Neural cell (in vitro differentiated cells): ENCODE data around the gene PLEKHG5.

Experiments used
- CTCF ChIP-seq: fragments of 450-650 bp; IDR thresholded peaks from 2 replicates; pipeline ENCODE4 v1.5.1; 2014; ENCODE audit warnings: antibody characterized with exemption, mild to moderate bottlenecking, moderate library complexity; ENCODE audit not compliant: poor library complexity, severe bottlenecking
- EP300 ChIP-seq: fragments of 450-650 bp; conservative IDR thresholded peaks from 2 replicates; pipeline ENCODE4 v1.6.1; 2014; ENCODE audit warnings: antibody characterized with exemption, mild to moderate bottlenecking, moderate library complexity; ENCODE audit not compliant: poor library complexity, severe bottlenecking
- EZH2 ChIP-seq: fragments of 200-600, 300-800 bp; shearing (Covaris generic), sonication (generic); IDR thresholded peaks from 2 replicates; pipeline ENCODE4 v1.6.1; 2014; ENCODE audit warnings: antibody characterized with exemption, low read length, borderline replicate concordance, mild to moderate bottlenecking; ENCODE audit not compliant: insufficient read depth, poor library complexity, severe bottlenecking
- POLR2AphosphoS5 ChIP-seq: IDR thresholded peaks from 2 replicates; pipeline ENCODE4 v1.6.1; 2012
- RAD21 ChIP-seq: fragments of 450-650 bp; conservative IDR thresholded peaks from 2 replicates; pipeline ENCODE4 v1.6.1; 2014; ENCODE audit warnings: antibody characterized with exemption, mild to moderate bottlenecking, moderate library complexity
- TAF1 ChIP-seq: IDR thresholded peaks from 2 replicates; pipeline ENCODE4 v1.6.1; 2012; ENCODE audit warnings: low read depth

DNA sequence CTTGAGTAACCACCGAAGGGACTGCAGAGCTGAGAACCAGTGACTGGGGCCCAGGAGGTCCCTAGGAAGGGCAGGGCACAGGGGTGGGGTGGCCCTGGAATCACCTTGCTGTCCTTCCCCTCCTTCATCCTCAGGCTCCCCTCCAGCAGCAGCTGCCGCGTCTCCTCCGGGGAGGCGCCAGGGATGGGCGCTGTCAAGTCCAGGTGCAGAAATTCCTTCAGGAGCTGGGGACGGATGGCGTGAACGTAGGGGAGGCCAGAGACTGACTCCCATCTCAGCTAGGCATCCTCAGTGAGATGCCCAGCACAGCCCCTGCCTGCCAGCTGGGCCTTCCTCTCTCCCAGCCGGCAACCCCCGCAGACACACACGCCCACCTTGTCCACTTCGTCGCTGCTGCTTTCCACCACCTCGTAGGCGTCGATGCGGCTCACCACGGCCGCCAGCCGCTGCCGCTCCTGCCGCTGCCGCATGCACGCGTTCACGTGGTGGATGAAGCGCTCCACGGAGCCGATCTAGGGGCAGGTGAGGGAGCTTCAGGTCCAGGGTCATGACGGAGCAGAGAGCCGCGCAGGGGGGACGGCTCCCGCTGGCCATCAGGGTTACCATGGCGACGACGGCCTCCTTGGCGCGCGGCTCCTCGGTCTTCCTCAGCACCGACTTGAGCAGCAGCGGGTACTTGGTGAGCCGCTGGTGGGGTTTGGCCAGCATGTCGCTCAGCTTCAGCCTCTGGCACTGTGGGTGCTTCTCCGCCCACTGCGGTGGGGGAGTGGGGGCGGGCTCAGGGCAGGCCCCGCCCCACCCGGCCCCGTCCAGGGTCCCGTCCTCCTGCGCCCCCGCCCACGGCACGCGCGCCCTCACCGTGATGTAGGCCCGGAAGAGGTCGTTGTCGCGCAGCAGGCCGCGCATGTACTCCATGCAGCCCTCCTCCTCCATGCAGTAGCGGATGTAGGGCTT lies 21.1 kb downstream of the PLEKHG5 start:
- TF ChIP-seq RAD21 (no peak), CTCF (no peak), EZH2 (no peak), TAF1 (no peak), POLR2AphosphoS5 (no peak), EP300 (no peak)
